ENCODE data around the gene VENTX. TPM values are rescaled to one million over a fixed set of nuclear protein-coding genes. Genes with fewer than 3 reads are reported as not detected.
"Not testable (repeated sequence)": the region's sequence is repeated elsewhere in the genome, so short reads cannot be mapped to it uniquely, and the experiment has no call there.

Gene VENTX
- total RNA-seq, 1 experiment from 2014 or later, result not detected

DNA sequence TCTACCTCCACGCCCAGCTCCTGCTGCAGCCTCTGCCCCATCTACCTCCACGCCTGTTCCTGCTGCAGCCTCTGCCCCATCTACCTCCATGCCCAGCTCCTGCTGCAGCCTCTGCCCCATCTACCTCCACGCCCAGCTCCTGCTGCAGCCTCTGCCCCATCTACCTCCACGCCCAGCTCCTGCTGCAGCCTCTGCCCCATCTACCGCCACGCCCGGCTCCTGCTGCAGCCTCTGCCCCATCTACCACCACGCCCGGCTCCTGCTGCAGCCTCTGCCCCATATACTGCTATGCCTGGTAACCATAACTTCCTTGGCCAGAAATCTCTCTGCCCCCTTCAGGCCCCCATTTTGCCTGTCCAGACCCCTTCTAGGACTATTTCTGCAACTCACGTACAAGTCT is 27.4 kb downstream of the VENTX start:
- in situ Hi-C loops (cut with HindIII; ENCODE audit: low sequenced_read_pairs), result loop anchor here (10.0 kb wide), 1 partner anchor 110 kb away; no protein-coding TSS in a partner anchor
- not testable (repeated sequence) for DNase-seq (ENCODE audit: low spot score)

DNA sequence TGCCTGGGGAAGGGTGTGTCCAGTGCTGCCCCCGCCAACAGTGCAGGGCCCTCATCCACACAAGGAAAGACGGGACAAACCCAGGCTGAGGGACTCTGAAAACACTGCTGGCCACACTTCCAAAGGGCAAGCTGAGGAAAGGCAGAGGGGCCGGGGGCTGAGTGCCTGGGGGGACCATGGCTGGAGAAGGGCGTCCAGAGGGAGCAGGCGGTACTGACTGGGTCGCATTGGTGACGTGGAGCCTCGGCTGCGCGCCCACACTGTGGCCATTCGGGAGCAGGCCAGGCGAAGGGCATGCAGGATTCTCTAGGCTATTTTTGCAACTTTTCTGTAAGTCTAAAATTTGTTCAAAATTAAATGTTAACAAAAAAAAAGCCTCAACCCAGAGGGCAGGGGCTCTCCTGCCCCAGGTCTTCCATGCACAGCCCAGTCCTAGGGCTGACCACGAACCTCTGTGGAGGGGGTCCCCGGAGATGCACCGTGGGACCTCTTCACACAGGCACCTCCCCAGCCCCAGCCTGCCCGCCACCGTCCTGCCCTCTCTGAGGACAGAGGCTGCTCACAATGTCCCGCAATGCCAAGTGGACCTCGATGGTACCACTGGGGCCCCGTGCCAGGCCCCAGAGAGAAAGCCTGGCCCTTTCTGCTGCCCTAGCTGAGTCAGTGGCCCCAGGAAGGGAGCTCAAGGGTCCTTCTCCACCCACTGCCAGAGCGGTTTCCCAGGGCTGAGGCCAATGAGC is 28.6 kb downstream of the VENTX start:
- no peak for DNase-seq (ENCODE audit: low spot score)
- in situ Hi-C loops (cut with HindIII; ENCODE audit: low sequenced_read_pairs), result loop anchor here (10.0 kb wide), 1 partner anchor 111 kb away; no protein-coding TSS in a partner anchor

- no peak for DNase-seq (ENCODE audit: low spot score)
- in situ Hi-C loops (cut with HindIII; ENCODE audit: low sequenced_read_pairs), result loop anchor here (10.0 kb wide), 1 partner anchor 112 kb away; no protein-coding TSS in a partner anchor
Measured at GRCh38 chr10:133267293-133267692, 29.6 kb downstream of the VENTX start.

DNA sequence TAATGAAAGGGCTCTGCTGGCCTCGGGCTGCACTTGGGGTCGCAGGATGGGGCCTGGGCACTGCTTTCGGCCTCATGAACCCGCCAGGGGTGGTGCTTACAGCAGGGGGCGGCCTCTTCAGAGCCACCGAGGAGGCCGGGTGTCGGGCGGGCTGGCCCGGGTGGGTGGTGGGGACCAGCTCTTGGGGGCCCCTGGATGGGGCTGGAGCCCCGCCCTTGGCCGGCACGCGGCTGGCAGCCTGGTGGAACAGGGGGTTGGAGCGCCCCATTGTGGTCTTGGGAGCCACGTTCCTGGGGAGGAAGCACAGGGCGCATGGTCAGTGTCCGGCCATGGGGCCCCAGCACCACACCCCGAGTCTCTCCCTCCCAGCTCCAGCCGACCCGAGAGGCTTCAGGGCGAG is 30.2 kb downstream of the VENTX start:
- in situ Hi-C loops (cut with HindIII; ENCODE audit: low sequenced_read_pairs), result loop anchor here (10.0 kb wide), 1 partner anchor 113 kb away; no protein-coding TSS in a partner anchor
- DNase-seq (ENCODE audit: low spot score), result no peak

DNA sequence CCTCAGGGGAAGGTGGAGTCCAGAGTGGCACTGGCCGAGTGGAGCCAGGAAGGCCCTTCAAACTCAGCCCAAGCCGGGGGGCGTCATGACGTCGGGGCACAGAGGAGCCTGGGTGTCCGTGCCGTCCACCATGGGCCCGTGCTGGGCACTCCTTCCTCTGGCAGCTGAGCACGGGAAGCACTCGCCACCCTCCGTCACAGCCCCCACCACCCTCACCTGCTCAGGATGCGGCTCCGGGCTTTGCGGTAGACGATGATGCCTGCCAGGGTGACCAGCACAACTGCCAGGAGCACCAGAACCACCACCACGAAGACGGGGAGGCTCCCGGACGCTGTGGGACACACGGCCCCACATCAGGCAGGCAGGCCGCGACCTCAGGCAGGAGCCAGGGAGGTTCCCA is 30.9 kb downstream of the VENTX start:
- no peak for DNase-seq (ENCODE audit: low spot score)
- in situ Hi-C loops (cut with HindIII; ENCODE audit: low sequenced_read_pairs), result loop anchor here (10.0 kb wide), 1 partner anchor 114 kb away; no protein-coding TSS in a partner anchor

GRCh38 chr10:133269367-133269766 is 31.7 kb downstream of the VENTX start:
- no peak for DNase-seq (ENCODE audit: low spot score)
- in situ Hi-C loops (cut with HindIII; ENCODE audit: low sequenced_read_pairs), result loop anchor here (10.0 kb wide), 1 partner anchor 115 kb away; no protein-coding TSS in a partner anchor

GRCh38 chr10:133270204-133270603 is 32.5 kb downstream of the VENTX start:
- no peak for DNase-seq (ENCODE audit: low spot score)
- in situ Hi-C loops (cut with HindIII; ENCODE audit: low sequenced_read_pairs), result no loop called here

DNA sequence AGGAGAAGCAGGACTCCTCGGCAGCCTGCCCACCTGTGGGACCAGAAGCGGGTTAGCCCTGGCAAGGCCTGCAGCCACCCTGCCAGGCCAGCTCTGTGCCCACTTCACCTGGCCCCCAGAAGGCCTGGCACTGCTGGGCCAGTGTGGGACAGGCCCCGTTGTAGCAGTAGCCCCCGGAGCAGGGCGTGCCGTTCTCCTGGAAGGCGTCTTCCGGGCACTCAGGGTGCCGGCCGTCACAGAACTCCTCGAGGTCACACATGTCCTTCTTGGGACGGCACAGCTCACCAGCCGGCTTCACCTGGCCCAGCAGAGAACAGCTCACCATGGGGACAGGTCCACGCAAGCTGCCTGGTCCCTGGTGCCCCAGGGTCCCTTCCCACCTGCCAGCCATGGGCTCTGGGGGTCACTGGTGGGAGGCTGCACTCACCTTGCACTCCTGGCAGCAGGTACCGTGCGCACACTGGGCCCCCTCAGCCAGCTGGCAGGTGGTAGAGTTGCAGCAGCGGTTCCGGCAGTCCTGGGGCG is 33.2 kb downstream of the VENTX start:
- in situ Hi-C loops (cut with HindIII; ENCODE audit: low sequenced_read_pairs), result no loop called here
- DNase-seq (ENCODE audit: low spot score), result no peak

- in situ Hi-C loops (cut with HindIII; ENCODE audit: low sequenced_read_pairs), result no loop called here
- DNase-seq (ENCODE audit: low spot score), result no peak
Measured at GRCh38 chr10:133271521-133272300, 34.1 kb downstream of the VENTX start.

DNA sequence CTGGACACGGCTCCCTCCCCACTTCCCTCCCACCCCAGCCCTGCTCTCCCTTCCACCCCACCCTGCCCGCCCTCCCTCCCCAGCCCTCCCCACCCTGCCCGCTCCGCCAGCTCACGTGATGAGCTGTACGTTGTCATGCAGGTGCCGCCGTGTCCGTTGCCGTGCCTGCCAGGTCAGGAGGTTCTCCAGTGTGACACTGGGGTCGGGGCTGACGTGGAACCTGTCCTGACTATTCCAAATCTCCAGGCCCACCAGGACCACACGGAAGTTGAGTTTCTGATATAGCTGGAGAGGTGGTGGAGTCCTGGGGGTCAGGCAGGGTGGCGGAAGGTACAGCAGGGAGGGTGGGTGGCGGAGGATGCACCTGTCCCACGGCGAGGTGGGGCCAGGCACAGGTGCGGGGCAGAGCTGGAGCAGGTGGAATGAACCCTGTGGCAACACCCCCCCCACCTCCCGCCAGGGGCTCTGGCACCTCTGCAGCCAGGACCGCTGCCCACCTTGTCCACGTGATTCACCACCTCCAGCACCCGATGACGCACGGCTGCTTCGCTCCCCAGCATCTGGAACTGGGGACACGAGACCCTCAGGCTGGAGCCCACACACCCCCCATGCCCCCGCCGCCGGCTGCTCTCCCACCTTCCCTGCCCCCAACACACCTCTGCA is 34.8 kb downstream of the VENTX start:
- DNase-seq (ENCODE audit: low spot score), result no peak
- in situ Hi-C loops (cut with HindIII; ENCODE audit: low sequenced_read_pairs), result no loop called here

- DNase-seq (ENCODE audit: low spot score), result no peak
- in situ Hi-C loops (cut with HindIII; ENCODE audit: low sequenced_read_pairs), result no loop called here
Measured at GRCh38 chr10:133272964-133273420, 35.3 kb downstream of the VENTX start.

GRCh38 chr10:133273534-133274143 is 36.0 kb downstream of the VENTX start:
- DNase-seq (ENCODE audit: low spot score), result no peak
- in situ Hi-C loops (cut with HindIII; ENCODE audit: low sequenced_read_pairs), result no loop called here

- no peak for DNase-seq (ENCODE audit: low spot score)
- in situ Hi-C loops (cut with HindIII; ENCODE audit: low sequenced_read_pairs), result no loop called here
Measured at GRCh38 chr10:133274751-133275683, 37.4 kb downstream of the VENTX start.

- no peak for DNase-seq (ENCODE audit: low spot score)
- in situ Hi-C loops (cut with HindIII; ENCODE audit: low sequenced_read_pairs), result no loop called here
Measured at GRCh38 chr10:133275684-133276092, 38.0 kb downstream of the VENTX start.

GRCh38 chr10:133276100-133276434 is 38.4 kb downstream of the VENTX start:
- no peak for DNase-seq (ENCODE audit: low spot score)
- in situ Hi-C loops (cut with HindIII; ENCODE audit: low sequenced_read_pairs), result no loop called here

DNA sequence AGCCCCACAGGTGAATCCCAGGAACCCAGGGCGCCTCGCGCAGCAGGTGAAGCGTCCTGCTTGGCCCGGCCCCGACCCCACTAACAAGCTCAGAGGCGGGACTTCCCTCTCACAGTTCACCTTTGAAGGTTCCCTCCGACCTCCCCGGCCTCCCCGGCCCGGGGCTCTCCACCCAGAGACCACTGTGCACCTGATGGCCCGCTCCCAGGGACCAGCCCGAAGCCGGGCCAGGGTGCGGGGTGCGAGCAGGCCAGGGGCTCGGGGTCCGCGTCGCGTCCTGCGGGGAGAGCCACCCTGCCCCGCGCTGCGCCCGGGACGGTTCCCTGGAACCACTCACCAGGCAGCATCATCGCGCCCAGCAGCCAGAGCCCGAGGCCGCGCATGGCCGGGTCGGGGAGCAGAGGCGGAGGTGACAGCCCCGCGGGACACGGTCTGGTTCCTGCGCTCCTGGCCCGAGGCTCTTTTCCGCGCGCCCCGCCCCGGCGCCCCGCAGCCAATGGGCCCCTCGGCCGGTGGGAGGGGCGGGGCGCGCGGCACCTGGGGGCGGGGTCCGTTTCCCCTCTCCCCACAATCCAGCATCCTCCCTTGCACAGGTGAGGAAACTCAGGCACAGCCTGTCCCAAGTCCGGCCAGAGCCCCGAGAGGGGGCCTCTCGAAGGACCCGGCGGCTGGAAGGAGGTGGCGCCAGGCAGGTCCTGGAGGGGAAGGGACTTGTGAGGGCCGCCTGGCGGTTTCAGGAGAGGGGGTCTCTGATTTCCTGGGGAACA is 39.0 kb downstream of the VENTX start, which contains the start of gene ADAM8:
Gene ADAM8 (minus strand): TSS at position 434 of the 767 bp plus-strand sequence. CDS start 51 bp downstream, at position 383.
- in situ Hi-C loops (cut with HindIII; ENCODE audit: low sequenced_read_pairs), result no loop called here
- DNase-seq (ENCODE audit: low spot score), result no peak

DNA sequence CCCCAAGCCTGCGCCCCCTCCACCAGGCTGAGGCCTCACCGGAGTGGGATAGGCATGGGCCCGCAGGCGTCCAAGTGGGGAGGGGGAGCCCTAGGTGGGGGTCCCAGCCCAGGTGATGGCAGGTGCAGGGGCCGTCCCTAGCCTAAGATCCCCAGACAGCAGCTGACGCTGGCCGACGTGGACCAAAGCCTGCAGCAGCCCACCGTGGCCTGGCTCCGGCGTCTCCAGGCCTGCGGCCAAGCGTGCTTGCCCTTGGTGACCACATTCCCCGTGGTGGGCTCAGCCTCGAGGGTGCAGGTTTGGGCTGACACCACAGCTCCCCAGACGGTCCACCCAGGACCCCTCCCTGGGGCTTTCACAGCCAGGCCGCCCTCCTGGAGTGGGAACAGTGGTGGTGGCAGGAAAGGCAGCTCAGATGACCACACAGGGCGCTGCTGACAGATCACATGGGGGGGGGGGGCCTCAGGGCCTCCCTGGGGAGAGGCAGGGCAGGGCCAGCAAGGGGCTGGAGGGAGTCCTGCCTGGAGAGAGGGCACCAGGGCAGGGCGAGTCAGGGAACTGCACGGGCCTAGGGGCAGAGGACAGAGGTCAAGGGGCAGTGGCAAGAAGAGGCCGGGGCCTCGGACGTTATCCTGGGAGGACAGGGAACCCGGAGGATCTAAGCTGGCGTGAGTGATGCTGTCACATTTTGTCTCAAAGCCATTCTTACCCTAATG is 39.8 kb downstream of the VENTX start:
- in situ Hi-C loops (cut with HindIII; ENCODE audit: low sequenced_read_pairs), result no loop called here
- DNase-seq (ENCODE audit: low spot score), result no peak
